ENCODE results near the gene ZSWIM6. TPM values are rescaled to one million over a fixed set of nuclear protein-coding genes. Genes with fewer than 3 reads are reported as not detected.

Gene ZSWIM6
- total and polyA plus RNA-seq, 2 of the 4 experiments (the other 2 are of a cell fraction), result 10.8 to 14.1 TPM

DNA sequence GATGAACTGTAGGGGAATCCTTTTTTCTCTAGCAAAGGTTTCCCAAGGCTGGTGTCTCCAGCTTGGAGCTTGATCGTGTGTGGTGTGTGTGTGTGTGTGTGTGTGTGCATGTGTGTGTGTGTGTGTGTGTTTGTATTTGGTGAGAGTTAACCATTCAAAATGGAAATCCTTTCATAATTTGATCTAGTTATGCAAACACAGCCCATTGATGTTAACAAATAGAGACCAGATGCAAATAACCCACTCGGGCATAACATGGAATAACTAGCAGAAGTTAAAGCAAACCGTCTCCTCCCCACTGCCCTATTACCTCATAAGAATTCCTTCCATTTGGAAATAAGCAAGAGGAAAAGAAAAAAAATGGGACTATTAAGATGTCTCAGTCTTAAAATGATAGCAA, 24.9 kb upstream of the ZSWIM6 start:
- Histone ChIP-seq H3K4me1 (ENCODE audit: control insufficient read depth, insufficient read depth, low read length) (peaks cover 34% of the 10 kb centered on the region), H2AK5ac (ENCODE audit: low read depth, low read length) (no peak overlapping the region), H2BK20ac (ENCODE audit: low read depth, low read length) (peak overlapping the region; percentile 75), H3K4me2 (ENCODE audit: low read depth, low read length) (peak overlapping the region; percentile 56), H3K4ac (ENCODE audit: low read depth, low read length) (peak overlapping the region; percentile 80), H4K8ac (ENCODE audit: low read depth in 2 of 2, low read length in 2 of 2) (peak overlapping the region in 1 of 2 experiments; percentile 74; a peak in 2 of 4 replicates), H3K9me3 (ENCODE audit: control insufficient read depth, insufficient read depth, low read length) (no peaks in the 10 kb centered on the region), H4K91ac (ENCODE audit: insufficient read depth, low read depth, low read length) (peak overlapping the region; percentile 30; the same call in 1 of the 2 replicates), H2BK120ac (ENCODE audit: low read depth, low read length) (peak overlapping the region; percentile 78), H4K20me1 (ENCODE audit: insufficient read depth, low read length) (no peaks in the 10 kb centered on the region), H2AK9ac (replicated peaks; ENCODE audit: low read depth, low read length, poor library complexity) (peak overlapping the region; percentile 55), H4K5ac (ENCODE audit: low read depth, low read length) (no peak overlapping the region), H3K23ac (ENCODE audit: low read depth, low read length) (peak overlapping the region; percentile 82), H3K27me3 (ENCODE audit: control insufficient read depth, insufficient read depth, low read length) (no peaks in the 10 kb centered on the region), H3K4me3 (ENCODE audit: insufficient read depth, low read depth, low read length) (no peak overlapping the region), H2BK15ac (ENCODE audit: low read depth, low read length) (peak overlapping the region; percentile 63; the same call in 2 of the 3 replicates), H3K36me3 (ENCODE audit: control insufficient read depth, insufficient read depth, low read length) (no peaks in the 10 kb centered on the region), H2BK5ac (ENCODE audit: low read depth, low read length, poor library complexity, severe bottlenecking) (peak overlapping the region; percentile 83), H3K9me1 (ENCODE audit: insufficient read depth, low read length) (peaks cover 24% of the 10 kb centered on the region), H2AFZ (replicated peaks; ENCODE audit: low read length, poor library complexity) (peak overlapping the region; percentile 85), H3K14ac (replicated peaks; ENCODE audit: low read depth, low read length) (peak overlapping the region; percentile 75), H3K79me1 (ENCODE audit: low read depth in 1 of 2, low read length in 2 of 2) (peaks cover 0 to 22% of the 10 kb centered on the region in 2 experiments; a peak in 2 of 4 replicates), H3K18ac (ENCODE audit: low read depth, low read length) (peak overlapping the region; percentile 51), H3K9ac (ENCODE audit: low read depth, low read length) (no peak overlapping the region), H3K56ac (ENCODE audit: extremely low read depth, insufficient read depth, low read length) (peak overlapping the region; percentile 45; the same call in 1 of the 2 replicates), H3K27ac (ENCODE audit: insufficient read depth, low read length) (peak overlapping the region; percentile 80)
- POLR2A ChIA-PET (ENCODE audit: unreplicated experiment), result no interaction called here
- WGBS, 2 experiments (ENCODE audit: extremely low coverage in 2 of 2, insufficient read length in 1 of 2), result no CpG with 5 or more reads among the region's 3 CpGs
- ATAC-seq (ENCODE audit: low read depth), result peak; percentile 4
- dilution Hi-C loops (cut with HindIII; ENCODE audit: low sequenced_read_pairs, unreplicated experiment), result no loop called here
- no TSS peak for BruUV-seq (replicated peaks)
- intact Hi-C loops (cut with micrococcal nuclease), result no loop called here
- CTCF ChIA-PET, result no interaction called here
- TF ChIP-seq POLR2A (IDR thresholded peaks at IDR 0.05; ENCODE audit: low read depth, low read length) (no peak; the same call in 1 of the 2 replicates), CHD1 (IDR thresholded peaks at IDR 0.05; ENCODE audit: low read depth, low read length) (no peak), RCOR1 (IDR thresholded peaks at IDR 0.05; ENCODE audit: insufficient replicate concordance, low read length) (no peak), RAD21 (IDR thresholded peaks at IDR 0.05; ENCODE audit: low read length) (no peak), BHLHE40 (IDR thresholded peaks at IDR 0.05; ENCODE audit: low read depth, low read length) (no peak), FOS (IDR thresholded peaks at IDR 0.05; ENCODE audit: low read depth, low read length) (no peak), MAFK (IDR thresholded peaks at IDR 0.05; ENCODE audit: low read depth, low read length) (no peak), MXI1 (IDR thresholded peaks at IDR 0.05; ENCODE audit: borderline replicate concordance, low read depth, low read length) (no peak), RFX5 (IDR thresholded peaks at IDR 0.05; ENCODE audit: low read depth, low read length) (no peak), SMC3 (IDR thresholded peaks at IDR 0.05; ENCODE audit: low read depth, low read length) (no peak), CEBPB (IDR thresholded peaks at IDR 0.05; ENCODE audit: low read depth, low read length) (no peak), MAZ (IDR thresholded peaks at IDR 0.05; ENCODE audit: borderline replicate concordance, low read depth, low read length) (no peak), NFE2L2 (IDR thresholded peaks at IDR 0.05; ENCODE audit: low read depth, low read length) (no peak)
- TF ChIP-seq, protein P1, sequence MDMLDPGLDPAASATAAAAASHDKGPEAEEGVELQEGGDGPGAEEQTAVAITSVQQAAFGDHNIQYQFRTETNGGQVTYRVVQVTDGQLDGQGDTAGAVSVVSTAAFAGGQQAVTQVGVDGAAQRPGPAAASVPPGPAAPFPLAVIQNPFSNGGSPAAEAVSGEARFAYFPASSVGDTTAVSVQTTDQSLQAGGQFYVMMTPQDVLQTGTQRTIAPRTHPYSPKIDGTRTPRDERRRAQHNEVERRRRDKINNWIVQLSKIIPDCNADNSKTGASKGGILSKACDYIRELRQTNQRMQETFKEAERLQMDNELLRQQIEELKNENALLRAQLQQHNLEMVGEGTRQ (IDR thresholded peaks at IDR 0.05; ENCODE audit: low read depth, low read length), result no peak
- TF ChIP-seq, protein P2, sequence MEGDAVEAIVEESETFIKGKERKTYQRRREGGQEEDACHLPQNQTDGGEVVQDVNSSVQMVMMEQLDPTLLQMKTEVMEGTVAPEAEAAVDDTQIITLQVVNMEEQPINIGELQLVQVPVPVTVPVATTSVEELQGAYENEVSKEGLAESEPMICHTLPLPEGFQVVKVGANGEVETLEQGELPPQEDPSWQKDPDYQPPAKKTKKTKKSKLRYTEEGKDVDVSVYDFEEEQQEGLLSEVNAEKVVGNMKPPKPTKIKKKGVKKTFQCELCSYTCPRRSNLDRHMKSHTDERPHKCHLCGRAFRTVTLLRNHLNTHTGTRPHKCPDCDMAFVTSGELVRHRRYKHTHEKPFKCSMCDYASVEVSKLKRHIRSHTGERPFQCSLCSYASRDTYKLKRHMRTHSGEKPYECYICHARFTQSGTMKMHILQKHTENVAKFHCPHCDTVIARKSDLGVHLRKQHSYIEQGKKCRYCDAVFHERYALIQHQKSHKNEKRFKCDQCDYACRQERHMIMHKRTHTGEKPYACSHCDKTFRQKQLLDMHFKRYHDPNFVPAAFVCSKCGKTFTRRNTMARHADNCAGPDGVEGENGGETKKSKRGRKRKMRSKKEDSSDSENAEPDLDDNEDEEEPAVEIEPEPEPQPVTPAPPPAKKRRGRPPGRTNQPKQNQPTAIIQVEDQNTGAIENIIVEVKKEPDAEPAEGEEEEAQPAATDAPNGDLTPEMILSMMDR (conservative IDR thresholded peaks at IDR 0.05; ENCODE audit: low read depth, low read length), result no peak
- TF ChIP-seq, protein P3, sequence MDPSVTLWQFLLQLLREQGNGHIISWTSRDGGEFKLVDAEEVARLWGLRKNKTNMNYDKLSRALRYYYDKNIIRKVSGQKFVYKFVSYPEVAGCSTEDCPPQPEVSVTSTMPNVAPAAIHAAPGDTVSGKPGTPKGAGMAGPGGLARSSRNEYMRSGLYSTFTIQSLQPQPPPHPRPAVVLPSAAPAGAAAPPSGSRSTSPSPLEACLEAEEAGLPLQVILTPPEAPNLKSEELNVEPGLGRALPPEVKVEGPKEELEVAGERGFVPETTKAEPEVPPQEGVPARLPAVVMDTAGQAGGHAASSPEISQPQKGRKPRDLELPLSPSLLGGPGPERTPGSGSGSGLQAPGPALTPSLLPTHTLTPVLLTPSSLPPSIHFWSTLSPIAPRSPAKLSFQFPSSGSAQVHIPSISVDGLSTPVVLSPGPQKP (IDR thresholded peaks at IDR 0.05; ENCODE audit: borderline replicate concordance, low read depth, low read length), result no peak
- in situ Hi-C loops (cut with MboI; ENCODE audit: low sequenced_read_pairs), result loop anchor here (25.0 kb wide), 1 partner anchor 620 kb away; no protein-coding TSS in a partner anchor
- DNase-seq, result no peak
